Choroid plexus epithelial cell (primary cell): ENCODE data around the gene OLFML2B.

Source experiments
- DNase-seq: peaks from one replicate; pipeline ENCODE4 v3.0.0-alpha.2; 2010; ENCODE audit warnings: low read depth
- H3K4me3 ChIP-seq: 2 replicates; pipeline ENCODE4 v1.5.1; 2011; ENCODE audit warnings: low read depth, mild to moderate bottlenecking, control low read depth, low read length, moderate library complexity
- CTCF ChIP-seq: conservative IDR thresholded peaks from 2 replicates; pipeline ENCODE4 v1.5.1; 2011; ENCODE audit warnings: low read depth, mild to moderate bottlenecking, control low read depth, inconsistent platforms, low read length, moderate library complexity

Gene OLFML2B

GRCh38 chr1:161962091-161962887, 61.4 kb downstream of the OLFML2B start:
- no peak for TF ChIP-seq CTCF
- peak; percentile 93 for DNase-seq
- H3K4me3 ChIP-seq, result peak overlapping the region; percentile 28

- DNase-seq, result peak; percentile 56
- H3K4me3 ChIP-seq, result no peak overlapping the region
- TF ChIP-seq CTCF, result no peak
These were observed 65.2 kb downstream of the OLFML2B start for GRCh38 chr1:161958425-161958824.

GRCh38 chr1:161956930-161957329, 66.7 kb downstream of the OLFML2B start:
- no peak for DNase-seq
- H3K4me3 ChIP-seq, result no peak overlapping the region
- TF ChIP-seq CTCF, result no peak

- DNase-seq, result no peak
- H3K4me3 ChIP-seq, result no peak overlapping the region
- TF ChIP-seq CTCF, result no peak
These were observed 67.6 kb downstream of the OLFML2B start for GRCh38 chr1:161956097-161956496.

GRCh38 chr1:161955606-161956005, 68.1 kb downstream of the OLFML2B start:
- no peak for DNase-seq
- no peak for TF ChIP-seq CTCF
- no peak overlapping the region for H3K4me3 ChIP-seq

- no peak overlapping the region for H3K4me3 ChIP-seq
- DNase-seq, result peak; percentile 23
- no peak for TF ChIP-seq CTCF
These were observed 69.2 kb downstream of the OLFML2B start for GRCh38 chr1:161954466-161954865.

GRCh38 chr1:161954050-161954449, 69.6 kb downstream of the OLFML2B start:
- DNase-seq, result peak; percentile 8
- H3K4me3 ChIP-seq, result no peak overlapping the region
- no peak for TF ChIP-seq CTCF
